ENCODE results near the gene LY6G6F.

Gene LY6G6F

GRCh38 chr6:31722173-31722572, 15.5 kb downstream of the LY6G6F start:
- no peak overlapping the region for H2AFZ ChIP-seq (ENCODE audit: low read length)
- no peaks in the 10 kb centered on the region for H4K20me1 ChIP-seq (ENCODE audit: insufficient read depth, low read length)
- TF ChIP-seq EZH2phosphoT487 (IDR thresholded peaks at IDR 0.05; ENCODE audit: low read length) (no peak), CTCF (IDR thresholded peaks at IDR 0.05; ENCODE audit: low read length) (no peak), EZH2 (optimal IDR thresholded peaks at IDR 0.05; ENCODE audit: low read depth, low read length) (no peak)
- no peak overlapping the region for H3K9ac ChIP-seq (ENCODE audit: low read length)
- no peak overlapping the region for H3K4me2 ChIP-seq (ENCODE audit: low read depth, low read length)
- H3K4me3 ChIP-seq (ENCODE audit: low read length) = no peak overlapping the region
- peaks cover 8% of the 10 kb centered on the region for H3K4me1 ChIP-seq (ENCODE audit: low read length)
- H3K9me2 ChIP-seq (replicated peaks; ENCODE audit: insufficient read depth, low read length) = no peaks in the 10 kb centered on the region
- peaks cover 14% of the 10 kb centered on the region for H3F3A ChIP-seq (ENCODE audit: insufficient read depth, low read length)
- no peaks in the 10 kb centered on the region for H3K79me2 ChIP-seq (ENCODE audit: low read length)
- H3K27ac ChIP-seq (ENCODE audit: low read length) = no peak overlapping the region
- DNase-seq = no peak
- H3K9me3 ChIP-seq (replicated peaks; ENCODE audit: insufficient read depth, low read length) = no peaks in the 10 kb centered on the region
- H3K36me3 ChIP-seq (replicated peaks; ENCODE audit: insufficient read depth, low read length) = no peaks in the 10 kb centered on the region
- no peaks in the 10 kb centered on the region for H3K27me3 ChIP-seq (replicated peaks; ENCODE audit: insufficient read depth, low read length)

GRCh38 chr6:31723245-31723979, 16.7 kb downstream of the LY6G6F start, which contains the start of gene MPIG6B:
TSS of gene MPIG6B (plus strand) at chr6:31723373. CDS start at chr6:31723384, 11 bp downstream.
- no peaks in the 10 kb centered on the region for H3K36me3 ChIP-seq (replicated peaks; ENCODE audit: insufficient read depth, low read length)
- H3K9me3 ChIP-seq (replicated peaks; ENCODE audit: insufficient read depth, low read length) = no peaks in the 10 kb centered on the region
- H3K9me2 ChIP-seq (replicated peaks; ENCODE audit: insufficient read depth, low read length) = no peaks in the 10 kb centered on the region
- H2AFZ ChIP-seq (ENCODE audit: low read length) = no peak within 1 kb of the TSS
- H3K4me3 ChIP-seq (ENCODE audit: low read length) = no peak within 1 kb of the TSS
- H3K9ac ChIP-seq (ENCODE audit: low read length) = no peak within 1 kb of the TSS
- peaks cover 25% of the 10 kb centered on the region for H3F3A ChIP-seq (ENCODE audit: insufficient read depth, low read length)
- peaks cover 20% of the 10 kb centered on the region for H3K4me1 ChIP-seq (ENCODE audit: low read length)
- no peak within 1 kb of the TSS for H3K27ac ChIP-seq (ENCODE audit: low read length)
- TF ChIP-seq EZH2phosphoT487 (IDR thresholded peaks at IDR 0.05; ENCODE audit: low read length) = no peak
- no peak for TF ChIP-seq EZH2 (optimal IDR thresholded peaks at IDR 0.05; ENCODE audit: low read depth, low read length)
- TF ChIP-seq CTCF (IDR thresholded peaks at IDR 0.05; ENCODE audit: low read length) = no peak
- H4K20me1 ChIP-seq (ENCODE audit: insufficient read depth, low read length) = no peaks in the 10 kb centered on the region
- no peaks in the 10 kb centered on the region for H3K27me3 ChIP-seq (replicated peaks; ENCODE audit: insufficient read depth, low read length)
- H3K79me2 ChIP-seq (ENCODE audit: low read length) = 0 out of 2 replicates have a peak, but pooled peaks cover 2% of the 10 kb centered on the region
- no peak for DNase-seq
- H3K4me2 ChIP-seq (ENCODE audit: low read depth, low read length) = no peak within 1 kb of the TSS

DNA sequence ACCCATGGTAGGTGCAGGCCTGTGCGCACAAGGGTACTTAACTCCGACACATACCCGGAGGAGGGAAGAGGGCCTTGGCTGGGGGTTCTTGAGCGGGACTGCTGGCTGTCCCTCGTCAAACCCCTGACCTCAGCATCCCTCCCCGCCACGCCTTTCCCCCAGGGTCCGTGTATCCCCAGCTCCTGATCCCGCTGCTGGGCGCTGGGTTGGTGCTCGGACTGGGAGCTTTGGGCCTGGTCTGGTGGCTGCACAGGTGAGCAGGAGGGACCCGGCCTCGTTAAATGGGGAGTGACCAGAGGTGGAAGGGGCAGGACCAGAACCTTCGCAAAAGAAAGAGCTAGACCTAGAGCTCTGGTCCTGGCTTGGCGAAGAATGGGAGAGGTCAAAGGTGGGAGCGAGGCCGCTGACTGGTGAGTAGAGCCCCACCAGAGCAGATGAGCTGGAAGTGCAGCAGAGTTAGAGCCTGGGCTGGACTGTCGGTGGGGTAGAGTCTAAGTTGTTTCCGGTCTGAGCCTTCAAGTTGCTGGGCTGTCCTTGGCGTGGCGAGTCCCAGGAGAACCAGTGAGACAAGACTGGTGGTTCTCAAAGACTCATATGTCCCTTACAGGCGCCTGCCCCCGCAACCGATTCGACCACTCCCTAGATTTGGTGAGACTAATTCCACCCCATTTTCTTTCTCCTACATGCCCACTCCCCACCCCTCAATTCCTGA, 17.5 kb downstream of the LY6G6F start:
- H3K4me3 ChIP-seq (ENCODE audit: low read length) = no peak overlapping the region
- no peaks in the 10 kb centered on the region for H4K20me1 ChIP-seq (ENCODE audit: insufficient read depth, low read length)
- H3K4me1 ChIP-seq (ENCODE audit: low read length) = peaks cover 28% of the 10 kb centered on the region
- no peaks in the 10 kb centered on the region for H3K36me3 ChIP-seq (replicated peaks; ENCODE audit: insufficient read depth, low read length)
- H3K9ac ChIP-seq (ENCODE audit: low read length) = no peak overlapping the region
- H3K27me3 ChIP-seq (replicated peaks; ENCODE audit: insufficient read depth, low read length) = no peaks in the 10 kb centered on the region
- no peak overlapping the region for H3K27ac ChIP-seq (ENCODE audit: low read length)
- peaks cover 8% of the 10 kb centered on the region; the same call in 1 of the 2 replicates for H3K79me2 ChIP-seq (ENCODE audit: low read length)
- no peak overlapping the region for H3K4me2 ChIP-seq (ENCODE audit: low read depth, low read length)
- no peak overlapping the region for H2AFZ ChIP-seq (ENCODE audit: low read length)
- TF ChIP-seq CTCF (IDR thresholded peaks at IDR 0.05; ENCODE audit: low read length) = no peak
- no peak for TF ChIP-seq EZH2phosphoT487 (IDR thresholded peaks at IDR 0.05; ENCODE audit: low read length)
- no peak for TF ChIP-seq EZH2 (optimal IDR thresholded peaks at IDR 0.05; ENCODE audit: low read depth, low read length)
- no peaks in the 10 kb centered on the region for H3K9me2 ChIP-seq (replicated peaks; ENCODE audit: insufficient read depth, low read length)
- peaks cover 32% of the 10 kb centered on the region for H3F3A ChIP-seq (ENCODE audit: insufficient read depth, low read length)
- no peaks in the 10 kb centered on the region for H3K9me3 ChIP-seq (replicated peaks; ENCODE audit: insufficient read depth, low read length)
- DNase-seq = no peak

Measured in MM.1S (cell line).